Ishikawa (cell line): ENCODE measurements around the gene HLA-E.

Experiments
- CEBPB ChIP-seq: IDR thresholded peaks from 2 replicates; pipeline ENCODE4 v1.6.1; 2012
- CREB1 ChIP-seq: IDR thresholded peaks from 2 replicates; pipeline ENCODE4 v1.6.1; 2012; ENCODE audit warnings: low read depth
- EGR1 ChIP-seq: IDR thresholded peaks from 2 replicates; pipeline ENCODE4 v1.6.1; 2012
- EP300 ChIP-seq: IDR thresholded peaks from 2 replicates; pipeline ENCODE4 v1.6.1; 2012; ENCODE audit warnings: borderline replicate concordance
- FOXM1 ChIP-seq: IDR thresholded peaks from 2 replicates; pipeline ENCODE4 v1.6.1; 2012; ENCODE audit warnings: low read depth, borderline replicate concordance
- MAX ChIP-seq: IDR thresholded peaks from 2 replicates; pipeline ENCODE4 v1.6.1; 2012
- NFIC ChIP-seq: IDR thresholded peaks from 2 replicates; pipeline ENCODE4 v1.6.1; 2012
- RAD21 ChIP-seq: IDR thresholded peaks from 2 replicates; pipeline ENCODE4 v1.6.1; 2012; ENCODE audit warnings: low read depth
- REST ChIP-seq: IDR thresholded peaks from 2 replicates; pipeline ENCODE4 v1.6.1; 2012; ENCODE audit warnings: low read depth, mild to moderate bottlenecking
- TAF1 ChIP-seq: IDR thresholded peaks from 2 replicates; pipeline ENCODE4 v1.6.1; 2012; ENCODE audit warnings: low read depth, mild to moderate bottlenecking
- TCF12 ChIP-seq: IDR thresholded peaks from 2 replicates; pipeline ENCODE4 v1.6.1; 2012; ENCODE audit warnings: low read depth
- TEAD4 ChIP-seq: IDR thresholded peaks from 2 replicates; pipeline ENCODE4 v1.6.1; 2012
- USF1 ChIP-seq: IDR thresholded peaks from 2 replicates; pipeline ENCODE4 v1.6.1; 2012
- YY1 ChIP-seq: IDR thresholded peaks from 2 replicates; pipeline ENCODE4 v1.6.1; 2012; ENCODE audit warnings: low read depth
- ZBTB7A ChIP-seq: IDR thresholded peaks from 2 replicates; pipeline ENCODE4 v1.6.1; 2012; ENCODE audit warnings: low read depth

Gene HLA-E

GRCh38 chr6:30463651-30464618 is 25.4 kb upstream of the HLA-E start:
- TF ChIP-seq EGR1 (no peak), MAX (no peak), CREB1 (no peak), TCF12 (no peak), FOXM1 (no peak), TEAD4 (no peak), NFIC (no peak)

GRCh38 chr6:30465595-30466306 is 23.6 kb upstream of the HLA-E start:
- no peak for TF ChIP-seq EGR1
- no peak for TF ChIP-seq EP300
- no peak for TF ChIP-seq TAF1
- TF ChIP-seq CREB1: no peak
- no peak for TF ChIP-seq ZBTB7A
- TF ChIP-seq CEBPB: no peak
- no peak for TF ChIP-seq REST
- no peak for TF ChIP-seq NFIC
- TF ChIP-seq MAX: no peak
- TF ChIP-seq RAD21: no peak

- TF ChIP-seq ZBTB7A (no peak), USF1 (no peak), MAX (no peak), TCF12 (no peak), CEBPB (no peak), TAF1 (no peak), CREB1 (no peak), NFIC (no peak), RAD21 (no peak), TEAD4 (no peak), EGR1 (no peak), YY1 (no peak), REST (no peak), FOXM1 (no peak), EP300 (no peak)
Observed at GRCh38 chr6:30470968-30471367, 18.3 kb upstream of the HLA-E start.

GRCh38 chr6:30480536-30481156 is 8.7 kb upstream of the HLA-E start:
- TF ChIP-seq RAD21: no peak
- no peak for TF ChIP-seq FOXM1
- no peak for TF ChIP-seq MAX
- TF ChIP-seq TEAD4: no peak
- no peak for TF ChIP-seq ZBTB7A
- TF ChIP-seq EGR1: no peak
- no peak for TF ChIP-seq TCF12
- no peak for TF ChIP-seq YY1
- no peak for TF ChIP-seq REST
- no peak for TF ChIP-seq USF1
- TF ChIP-seq EP300: no peak
- no peak for TF ChIP-seq CREB1
- TF ChIP-seq TAF1: no peak
- no peak for TF ChIP-seq CEBPB
- TF ChIP-seq NFIC: no peak
